K562 (cell line): ENCODE measurements around the gene LATS2. TPM values are rescaled to one million over a fixed set of nuclear protein-coding genes. Genes with fewer than 3 reads are reported as not detected.
A peak's percentile ranks its signal among the peaks of the same experiment; 100 is the strongest.

Experiments
- CBFA2T2 ChIP-seq: fragments of 450-650 bp; conservative IDR thresholded peaks from 2 replicates; pipeline ENCODE4 v1.6.1; 2017; ENCODE audit warnings: mild to moderate bottlenecking
- CCNT2 ChIP-seq: IDR thresholded peaks from 2 replicates; pipeline ENCODE4 v1.6.1; 2011; ENCODE audit warnings: borderline replicate concordance, low read depth, mild to moderate bottlenecking, moderate library complexity, mixed read lengths, low read length; ENCODE audit not compliant: insufficient read length; ENCODE audit errors: extremely low read depth
- JUNB ChIP-seq: fragments of 450-650 bp; formaldehyde crosslinking; conservative IDR thresholded peaks from 2 replicates; pipeline ENCODE4 v1.4.0; 2020; ENCODE audit warnings: mild to moderate bottlenecking
- KLF1 ChIP-seq: fragments of 450-650 bp; IDR thresholded peaks from 2 replicates; pipeline ENCODE4 v1.6.1; 2016; ENCODE audit warnings: missing genetic modification characterization, missing compliant biosample characterization
- NR4A1 ChIP-seq, 2 experiments: fragments of 250-450 bp in 1 of 2; fragments of 450-650 bp in 1 of 2; sonication (Bioruptor Pico) in 1 of 2; IDR thresholded peaks; 2 replicates each; pipeline versions ENCODE4 v1.4.0 to v1.6.1; 2016 to 2020; ENCODE audit warnings: mild to moderate bottlenecking in 2 of 2, missing compliant biosample characterization in 1 of 2, missing genetic modification characterization in 1 of 2, moderate library complexity in 1 of 2
- RFX5 ChIP-seq: IDR thresholded peaks from 2 replicates; pipeline ENCODE4 v1.6.1; 2011; ENCODE audit warnings: low read depth, mild to moderate bottlenecking, improper control_type of control experiment, low read length
- SNIP1 ChIP-seq: fragments of 450-650 bp; IDR thresholded peaks from 2 replicates; pipeline ENCODE4 v1.7.1; 2017; ENCODE audit warnings: low read depth, mild to moderate bottlenecking
- TEAD2 ChIP-seq: fragments of 450-650 bp; IDR thresholded peaks from 2 replicates; pipeline ENCODE4 v1.6.1; 2016; ENCODE audit warnings: missing genetic modification characterization, control low read depth, missing compliant biosample characterization
- ZFX ChIP-seq: sonication (generic); formaldehyde crosslinking; IDR thresholded peaks from 2 replicates; pipeline ENCODE4 v1.8.0; 2022; ENCODE audit warnings: mild to moderate bottlenecking, missing genetic modification reagents, moderate library complexity
- ZNF23 ChIP-seq: fragments of 250-450 bp; sonication (Bioruptor Pico); IDR thresholded peaks from 2 replicates; pipeline ENCODE4 v1.4.0; 2020; ENCODE audit warnings: mild to moderate bottlenecking
- ZNF274 ChIP-seq: IDR thresholded peaks from 2 replicates; pipeline ENCODE4 v1.6.1; 2011; ENCODE audit warnings: low read depth, mild to moderate bottlenecking, low read length, moderate library complexity, borderline replicate concordance
- ZNF76 ChIP-seq: fragments of 250-450 bp; sonication (Bioruptor Pico); IDR thresholded peaks from 2 replicates; pipeline ENCODE4 v1.4.0; 2020; ENCODE audit warnings: mild to moderate bottlenecking, moderate library complexity, borderline replicate concordance
- polyA plus RNA-seq, 8 experiments: library from polyadenylated mRNA; depleted of rRNA in 4 of 8; stranded (reverse) in 5 of 8; unstranded in 3 of 8; fragments of >200 nt; fragmentation: Nextera tagmentation in 2 of 8; fragmentation: Illumina TruSeq in 1 of 8; extraction: Ambion mirVana in 2 of 8; extraction: Trizol in 1 of 8; gene quantifications; 2 replicates each; pipeline versions ENCODE4 v1.2.1 to v1.2.3, GENCODE V29; 2011 to 2014; ENCODE audit warnings: inconsistent platforms in 1 of 8, missing spikeins in 1 of 8
- total RNA-seq, 7 experiments: library from RNA; depleted of rRNA in 6 of 7; stranded (reverse); fragments of >200 nt in 6 of 7; fragmentation: Illumina TruSeq in 2 of 7; extraction: Trizol in 2 of 7; gene quantifications; 2 replicates each; pipeline versions ENCODE4 v1.2.1 to v1.2.3, GENCODE V29; 2011 to 2021; ENCODE audit warnings: low replicate concordance in 1 of 7
- TF ChIP-seq, protein P1 (sequence below): fragments of 250-450 bp; sonication (Bioruptor Pico); IDR thresholded peaks from 2 replicates; pipeline ENCODE4 v1.4.0; 2020; ENCODE audit warnings: mild to moderate bottlenecking, moderate library complexity
- TF ChIP-seq, protein P2 (sequence below): conservative IDR thresholded peaks from 2 replicates; pipeline ENCODE4 v1.6.1; 2011; ENCODE audit warnings: low read depth, mild to moderate bottlenecking, low read length; ENCODE audit not compliant: control insufficient read depth
- TF ChIP-seq, protein P3 (sequence below), 3 experiments: fragments of 200-800 bp in 1 of 3; fragments of 250-450 bp in 1 of 3; fragments of 450-650 bp in 1 of 3; sonication (Bioruptor Pico) in 1 of 3; sonication (Bioruptor generic) in 1 of 3; formaldehyde crosslinking in 1 of 3; IDR thresholded peaks; 2 replicates each; pipeline versions ENCODE4 v1.6.1 to v1.8.0; 2016 to 2022; ENCODE audit warnings: mild to moderate bottlenecking in 2 of 3, missing genetic modification characterization in 2 of 3, missing compliant biosample characterization in 1 of 3, moderate library complexity in 1 of 3
- TF ChIP-seq, protein P4 (sequence below): sonication (generic); formaldehyde crosslinking; IDR thresholded peaks from 2 replicates; pipeline ENCODE4 v1.8.0; 2022; ENCODE audit warnings: mild to moderate bottlenecking, missing genetic modification reagents

Gene LATS2
- total and polyA plus RNA-seq, 9 of the 15 experiments (the other 6 are each of a cell fraction or from before 2014, with no cell fraction given): 0.18 to 3.7 (median 0.76) TPM

DNA sequence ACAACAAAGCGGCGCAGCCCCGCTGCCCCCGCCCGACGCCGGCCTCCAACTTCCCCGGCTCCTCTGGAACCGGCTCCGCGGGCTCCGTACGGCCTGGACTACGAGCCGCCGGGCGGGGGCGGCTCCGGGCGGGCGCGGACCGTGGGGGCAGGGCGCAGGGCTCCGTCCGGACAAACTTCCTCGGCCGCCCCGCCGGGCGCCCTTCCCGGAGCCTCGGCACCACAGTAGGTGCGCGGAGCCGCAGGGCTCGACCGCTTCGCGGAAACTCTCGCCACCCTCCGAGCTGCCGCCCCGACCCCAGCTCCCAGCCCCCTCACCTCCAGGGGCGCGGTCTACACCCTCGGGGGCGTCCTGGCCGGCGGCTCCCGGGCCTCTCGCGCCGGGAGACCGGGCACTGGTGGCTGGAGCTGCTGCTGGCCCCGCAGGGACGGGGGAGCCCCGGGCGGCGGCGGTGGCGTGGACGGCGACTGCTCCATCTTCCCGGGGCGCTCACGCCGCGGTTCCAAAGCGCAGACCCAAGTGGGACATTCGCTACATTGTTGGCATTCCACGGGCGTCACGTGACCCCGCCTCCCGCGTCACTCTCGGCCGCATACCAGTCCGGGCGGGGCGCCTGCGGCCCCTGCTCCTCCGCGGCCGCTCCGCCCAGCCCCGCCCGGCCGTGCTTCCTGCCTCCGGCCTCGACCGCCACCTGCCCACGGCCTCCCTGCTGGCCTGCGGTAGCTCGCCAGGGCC is at the start of gene LATS2 (continued):
- TF ChIP-seq ZFX (peak; percentile 86), SNIP1 (no peak), NR4A1 (CRISPR knock-in tag; IDR thresholded peaks at IDR 0.05) (no peak), NR4A1 (tag; IDR thresholded peaks at IDR 0.05) (no peak), CCNT2 (peak; percentile 84), CBFA2T2 (peak; percentile 78), ZNF76 (CRISPR knock-in tag) (no peak), ZNF274 (no peak), JUNB (no peak), TEAD2 (peak; percentile 94), ZNF23 (CRISPR knock-in tag) (no peak), KLF1 (0 out of 2 replicates have a peak, but pooled peaks have one; percentile 34), RFX5 (no peak)
- TF ChIP-seq, protein P1, sequence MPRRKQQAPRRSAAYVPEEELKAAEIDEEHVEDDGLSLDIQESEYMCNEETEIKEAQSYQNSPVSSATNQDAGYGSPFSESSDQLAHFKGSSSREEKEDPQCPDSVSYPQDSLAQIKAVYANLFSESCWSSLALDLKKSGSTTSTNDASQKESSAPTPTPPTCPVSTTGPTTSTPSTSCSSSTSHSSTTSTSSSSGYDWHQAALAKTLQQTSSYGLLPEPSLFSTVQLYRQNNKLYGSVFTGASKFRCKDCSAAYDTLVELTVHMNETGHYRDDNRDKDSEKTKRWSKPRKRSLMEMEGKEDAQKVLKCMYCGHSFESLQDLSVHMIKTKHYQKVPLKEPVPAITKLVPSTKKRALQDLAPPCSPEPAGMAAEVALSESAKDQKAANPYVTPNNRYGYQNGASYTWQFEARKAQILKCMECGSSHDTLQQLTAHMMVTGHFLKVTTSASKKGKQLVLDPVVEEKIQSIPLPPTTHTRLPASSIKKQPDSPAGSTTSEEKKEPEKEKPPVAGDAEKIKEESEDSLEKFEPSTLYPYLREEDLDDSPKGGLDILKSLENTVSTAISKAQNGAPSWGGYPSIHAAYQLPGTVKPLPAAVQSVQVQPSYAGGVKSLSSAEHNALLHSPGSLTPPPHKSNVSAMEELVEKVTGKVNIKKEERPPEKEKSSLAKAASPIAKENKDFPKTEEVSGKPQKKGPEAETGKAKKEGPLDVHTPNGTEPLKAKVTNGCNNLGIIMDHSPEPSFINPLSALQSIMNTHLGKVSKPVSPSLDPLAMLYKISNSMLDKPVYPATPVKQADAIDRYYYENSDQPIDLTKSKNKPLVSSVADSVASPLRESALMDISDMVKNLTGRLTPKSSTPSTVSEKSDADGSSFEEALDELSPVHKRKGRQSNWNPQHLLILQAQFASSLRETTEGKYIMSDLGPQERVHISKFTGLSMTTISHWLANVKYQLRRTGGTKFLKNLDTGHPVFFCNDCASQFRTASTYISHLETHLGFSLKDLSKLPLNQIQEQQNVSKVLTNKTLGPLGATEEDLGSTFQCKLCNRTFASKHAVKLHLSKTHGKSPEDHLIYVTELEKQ (CRISPR knock-in tag): no peak
- TF ChIP-seq, protein P2, sequence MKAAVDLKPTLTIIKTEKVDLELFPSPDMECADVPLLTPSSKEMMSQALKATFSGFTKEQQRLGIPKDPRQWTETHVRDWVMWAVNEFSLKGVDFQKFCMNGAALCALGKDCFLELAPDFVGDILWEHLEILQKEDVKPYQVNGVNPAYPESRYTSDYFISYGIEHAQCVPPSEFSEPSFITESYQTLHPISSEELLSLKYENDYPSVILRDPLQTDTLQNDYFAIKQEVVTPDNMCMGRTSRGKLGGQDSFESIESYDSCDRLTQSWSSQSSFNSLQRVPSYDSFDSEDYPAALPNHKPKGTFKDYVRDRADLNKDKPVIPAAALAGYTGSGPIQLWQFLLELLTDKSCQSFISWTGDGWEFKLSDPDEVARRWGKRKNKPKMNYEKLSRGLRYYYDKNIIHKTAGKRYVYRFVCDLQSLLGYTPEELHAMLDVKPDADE: 0 out of 2 replicates have a peak, but pooled peaks have one; percentile 20
- TF ChIP-seq, protein P3, sequence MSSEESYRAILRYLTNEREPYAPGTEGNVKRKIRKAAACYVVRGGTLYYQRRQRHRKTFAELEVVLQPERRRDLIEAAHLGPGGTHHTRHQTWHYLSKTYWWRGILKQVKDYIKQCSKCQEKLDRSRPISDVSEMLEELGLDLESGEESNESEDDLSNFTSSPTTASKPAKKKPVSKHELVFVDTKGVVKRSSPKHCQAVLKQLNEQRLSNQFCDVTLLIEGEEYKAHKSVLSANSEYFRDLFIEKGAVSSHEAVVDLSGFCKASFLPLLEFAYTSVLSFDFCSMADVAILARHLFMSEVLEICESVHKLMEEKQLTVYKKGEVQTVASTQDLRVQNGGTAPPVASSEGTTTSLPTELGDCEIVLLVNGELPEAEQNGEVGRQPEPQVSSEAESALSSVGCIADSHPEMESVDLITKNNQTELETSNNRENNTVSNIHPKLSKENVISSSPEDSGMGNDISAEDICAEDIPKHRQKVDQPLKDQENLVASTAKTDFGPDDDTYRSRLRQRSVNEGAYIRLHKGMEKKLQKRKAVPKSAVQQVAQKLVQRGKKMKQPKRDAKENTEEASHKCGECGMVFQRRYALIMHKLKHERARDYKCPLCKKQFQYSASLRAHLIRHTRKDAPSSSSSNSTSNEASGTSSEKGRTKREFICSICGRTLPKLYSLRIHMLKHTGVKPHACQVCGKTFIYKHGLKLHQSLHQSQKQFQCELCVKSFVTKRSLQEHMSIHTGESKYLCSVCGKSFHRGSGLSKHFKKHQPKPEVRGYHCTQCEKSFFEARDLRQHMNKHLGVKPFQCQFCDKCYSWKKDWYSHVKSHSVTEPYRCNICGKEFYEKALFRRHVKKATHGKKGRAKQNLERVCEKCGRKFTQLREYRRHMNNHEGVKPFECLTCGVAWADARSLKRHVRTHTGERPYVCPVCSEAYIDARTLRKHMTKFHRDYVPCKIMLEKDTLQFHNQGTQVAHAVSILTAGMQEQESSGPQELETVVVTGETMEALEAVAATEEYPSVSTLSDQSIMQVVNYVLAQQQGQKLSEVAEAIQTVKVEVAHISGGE (CRISPR knock-in tag; IDR thresholded peaks at IDR 0.05): peak in 1 of 3 experiments; percentile 35; a peak in 1 of 6 replicates
- TF ChIP-seq, protein P4, sequence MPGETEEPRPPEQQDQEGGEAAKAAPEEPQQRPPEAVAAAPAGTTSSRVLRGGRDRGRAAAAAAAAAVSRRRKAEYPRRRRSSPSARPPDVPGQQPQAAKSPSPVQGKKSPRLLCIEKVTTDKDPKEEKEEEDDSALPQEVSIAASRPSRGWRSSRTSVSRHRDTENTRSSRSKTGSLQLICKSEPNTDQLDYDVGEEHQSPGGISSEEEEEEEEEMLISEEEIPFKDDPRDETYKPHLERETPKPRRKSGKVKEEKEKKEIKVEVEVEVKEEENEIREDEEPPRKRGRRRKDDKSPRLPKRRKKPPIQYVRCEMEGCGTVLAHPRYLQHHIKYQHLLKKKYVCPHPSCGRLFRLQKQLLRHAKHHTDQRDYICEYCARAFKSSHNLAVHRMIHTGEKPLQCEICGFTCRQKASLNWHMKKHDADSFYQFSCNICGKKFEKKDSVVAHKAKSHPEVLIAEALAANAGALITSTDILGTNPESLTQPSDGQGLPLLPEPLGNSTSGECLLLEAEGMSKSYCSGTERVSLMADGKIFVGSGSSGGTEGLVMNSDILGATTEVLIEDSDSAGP: no peak
